H1 (cell line): Measurements from ENCODE around the gene CTXN1. TPM values are rescaled to one million over a fixed set of nuclear protein-coding genes. Genes with fewer than 3 reads are reported as not detected.

Experiments
- CTCF ChIP-seq, 3 experiments: IDR thresholded peaks; 1 replicate in 2 of 3; 2 replicates in 1 of 3; pipeline versions ENCODE4 v1.5.1 to v1.6.1; 2011; ENCODE audit warnings: low read length in 3 of 3, mild to moderate bottlenecking in 3 of 3, inconsistent platforms in 2 of 3, low read depth in 1 of 3, moderate library complexity in 1 of 3; ENCODE audit not compliant: insufficient read depth in 1 of 3; ENCODE audit errors: control extremely low read depth in 1 of 3
- JUND ChIP-seq: IDR thresholded peaks from 2 replicates; pipeline ENCODE4 v1.6.1; 2011; ENCODE audit warnings: mild to moderate bottlenecking, improper control_type of control experiment, low read length
- polyA plus RNA-seq, 7 experiments: library from polyadenylated mRNA; depleted of rRNA in 3 of 7; stranded (reverse) in 5 of 7; unstranded in 2 of 7; fragments of >200 nt in 5 of 7; fragments of 200-250 nt in 2 of 7; gene quantifications; 1 replicate in 5 of 7; 2 replicates in 1 of 7; 4 replicates in 1 of 7; pipeline versions ENCODE4 v1.2.1 to v1.2.3, GENCODE V29; 2011 to 2013; ENCODE audit warnings: missing spikeins in 2 of 7, mixed read lengths in 2 of 7
- total RNA-seq: library from RNA; stranded (reverse); fragmentation: NEBNext Ultra II Directional; extraction: Animal tissue kit (Norgen Biotek cat#: 25700); gene quantifications from 2 replicates; pipeline ENCODE4 v1.2.1, GENCODE V29; 2021

The CTXN1 gene
- total and polyA plus RNA-seq, 2 of the 8 experiments (the other 6 are each of a cell fraction or from before 2014, with no cell fraction given) = 16.4 to 58.0 TPM

GRCh38 chr19:7932276-7932929, 6.5 kb upstream of the CTXN1 start (continued):
- no peak for TF ChIP-seq CTCF (IDR thresholded peaks at IDR 0.05; ENCODE audit: control extremely low read depth in 1 of 3, insufficient read depth in 1 of 3, low read depth in 1 of 3, low read length in 3 of 3)
- TF ChIP-seq JUND = no peak
- TF ChIP-seq, all 59 proteins: peak for 0
